Colonic mucosa (tissue), 4 donors: Measurements from ENCODE around the gene NEU4. TPM values are rescaled to one million over a fixed set of nuclear protein-coding genes. Genes with fewer than 3 reads are reported as not detected.
"Not testable (repeated sequence)": the region's sequence is repeated elsewhere in the genome, so short reads cannot be mapped to it uniquely, and the experiment has no call there.

ENCODE experiments used
- DNase-seq: peaks from one replicate; pipeline ENCODE4 v3.0.0-alpha.2; 2020
- H3K27ac ChIP-seq: fragments of 200-600 bp; one replicate; pipeline ENCODE4 v1.8.0; 2021
- H3K27me3 ChIP-seq: fragments of 200-600 bp; one replicate; pipeline ENCODE4 v1.8.0; 2021
- H3K36me3 ChIP-seq: fragments of 200-600 bp; one replicate; pipeline ENCODE4 v1.8.0; 2021
- H3K4me1 ChIP-seq: fragments of 200-600 bp; one replicate; pipeline ENCODE4 v1.8.0; 2021; ENCODE audit warnings: mild to moderate bottlenecking
- H3K4me3 ChIP-seq: fragments of 200-600 bp; one replicate; pipeline ENCODE4 v1.8.0; 2021
- H3K9ac ChIP-seq, 2 donors: one replicate each; pipeline ENCODE4 v1.7.0; 2013; ENCODE audit warnings: control low read depth in 2 of 2, low read depth in 2 of 2, low read length in 2 of 2
- H3K9me3 ChIP-seq: fragments of 200-600 bp; one replicate; pipeline ENCODE4 v1.8.0; 2021
- intact Hi-C: fragments of 100-400 bp; cut with DNase I; formaldehyde crosslinking; loops from one replicate; pipeline ENCODE4 v1.14.1; 2022
- total RNA-seq, 2 donors: library from RNA; stranded (reverse); fragmentation: NEBNext Ultra II Directional in 1 of 2; extraction: Animal tissue kit (Norgen Biotek cat#: 25700) in 1 of 2; gene quantifications; one replicate each; pipeline ENCODE4 v1.2.1, GENCODE V29; 2021
- TF ChIP-seq, protein P1 (sequence below): fragments of 200-600 bp; IDR thresholded peaks from one replicate; pipeline ENCODE4 v1.8.0; 2022; ENCODE audit warnings: antibody characterized with exemption, mild to moderate bottlenecking
- donor health status: healthy.
- donor health status: DM: no; HTN: no; CAD: no.
- donor health status: DM: no; HTN: no; CAD: no.

NEU4 gene
- total RNA-seq, 2 donors from 2014 or later, result 36.9 to 84.5 TPM

DNA sequence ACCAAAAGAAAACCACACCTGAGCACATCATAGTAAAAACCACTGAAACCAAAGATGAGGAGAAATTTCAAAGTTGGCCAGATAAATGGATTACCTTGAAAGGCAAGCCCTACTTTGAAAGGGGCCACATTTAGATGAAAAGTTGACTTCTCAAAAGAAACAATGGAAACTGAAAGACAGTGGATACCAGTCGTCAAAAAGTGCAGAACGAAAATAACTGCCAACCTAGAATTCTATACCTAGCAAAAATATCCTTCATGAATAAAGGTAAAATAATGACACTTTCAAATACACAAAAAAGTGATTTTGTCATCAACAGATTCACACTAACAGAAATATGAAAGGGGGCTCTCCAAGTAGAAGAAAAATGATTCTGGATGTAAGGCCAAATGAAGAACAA is 18.4 kb downstream of the NEU4 start:
- H3K36me3 ChIP-seq, result no peaks in the 10 kb centered on the region
- H3K9me3 ChIP-seq, result no peaks in the 10 kb centered on the region
- no peak overlapping the region for H3K9ac ChIP-seq
- no peak overlapping the region for H3K4me3 ChIP-seq
- intact Hi-C loops, result no loop called here
- TF ChIP-seq, protein P1, sequence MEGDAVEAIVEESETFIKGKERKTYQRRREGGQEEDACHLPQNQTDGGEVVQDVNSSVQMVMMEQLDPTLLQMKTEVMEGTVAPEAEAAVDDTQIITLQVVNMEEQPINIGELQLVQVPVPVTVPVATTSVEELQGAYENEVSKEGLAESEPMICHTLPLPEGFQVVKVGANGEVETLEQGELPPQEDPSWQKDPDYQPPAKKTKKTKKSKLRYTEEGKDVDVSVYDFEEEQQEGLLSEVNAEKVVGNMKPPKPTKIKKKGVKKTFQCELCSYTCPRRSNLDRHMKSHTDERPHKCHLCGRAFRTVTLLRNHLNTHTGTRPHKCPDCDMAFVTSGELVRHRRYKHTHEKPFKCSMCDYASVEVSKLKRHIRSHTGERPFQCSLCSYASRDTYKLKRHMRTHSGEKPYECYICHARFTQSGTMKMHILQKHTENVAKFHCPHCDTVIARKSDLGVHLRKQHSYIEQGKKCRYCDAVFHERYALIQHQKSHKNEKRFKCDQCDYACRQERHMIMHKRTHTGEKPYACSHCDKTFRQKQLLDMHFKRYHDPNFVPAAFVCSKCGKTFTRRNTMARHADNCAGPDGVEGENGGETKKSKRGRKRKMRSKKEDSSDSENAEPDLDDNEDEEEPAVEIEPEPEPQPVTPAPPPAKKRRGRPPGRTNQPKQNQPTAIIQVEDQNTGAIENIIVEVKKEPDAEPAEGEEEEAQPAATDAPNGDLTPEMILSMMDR, result no peak
- H3K27ac ChIP-seq, result no peak overlapping the region
- no peak for DNase-seq
- H3K27me3 ChIP-seq, result no peaks in the 10 kb centered on the region
- no peaks in the 10 kb centered on the region for H3K4me1 ChIP-seq

DNA sequence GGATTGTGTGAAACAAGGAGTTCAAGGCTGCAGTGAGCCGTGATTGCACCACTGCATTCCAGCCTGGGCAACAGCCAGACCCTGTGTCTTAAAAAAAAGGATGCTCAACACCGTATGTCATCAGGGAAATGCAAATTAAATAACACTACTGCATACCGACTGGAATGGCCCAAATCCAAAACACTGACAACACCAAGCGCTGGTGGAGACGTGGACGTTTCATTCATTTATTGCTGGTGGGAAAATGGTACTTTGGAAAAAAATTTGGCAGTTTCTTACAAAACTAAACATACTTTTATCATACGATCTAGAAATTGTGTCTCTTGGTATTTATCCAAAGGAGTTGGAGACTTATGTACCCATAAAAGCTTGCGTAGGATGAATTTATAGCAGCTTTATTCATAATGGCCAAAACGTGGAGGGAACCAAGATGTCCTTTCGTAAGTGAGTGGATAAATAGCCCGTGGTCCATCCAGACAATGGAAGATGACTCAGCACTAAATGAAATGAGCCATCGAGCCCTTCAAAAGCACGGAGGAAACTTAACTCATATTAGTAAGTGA is 24.2 kb downstream of the NEU4 start:
- Histone ChIP-seq H3K27me3 (no peaks in the 10 kb centered on the region), H3K27ac (no peak overlapping the region), H3K4me1 (no peaks in the 10 kb centered on the region), H3K9me3 (no peaks in the 10 kb centered on the region), H3K4me3 (no peak overlapping the region), H3K36me3 (no peaks in the 10 kb centered on the region), H3K9ac (no peak overlapping the region)
- TF ChIP-seq, protein P1, result no peak
- no peak for DNase-seq
- intact Hi-C loops, result no loop called here

DNA sequence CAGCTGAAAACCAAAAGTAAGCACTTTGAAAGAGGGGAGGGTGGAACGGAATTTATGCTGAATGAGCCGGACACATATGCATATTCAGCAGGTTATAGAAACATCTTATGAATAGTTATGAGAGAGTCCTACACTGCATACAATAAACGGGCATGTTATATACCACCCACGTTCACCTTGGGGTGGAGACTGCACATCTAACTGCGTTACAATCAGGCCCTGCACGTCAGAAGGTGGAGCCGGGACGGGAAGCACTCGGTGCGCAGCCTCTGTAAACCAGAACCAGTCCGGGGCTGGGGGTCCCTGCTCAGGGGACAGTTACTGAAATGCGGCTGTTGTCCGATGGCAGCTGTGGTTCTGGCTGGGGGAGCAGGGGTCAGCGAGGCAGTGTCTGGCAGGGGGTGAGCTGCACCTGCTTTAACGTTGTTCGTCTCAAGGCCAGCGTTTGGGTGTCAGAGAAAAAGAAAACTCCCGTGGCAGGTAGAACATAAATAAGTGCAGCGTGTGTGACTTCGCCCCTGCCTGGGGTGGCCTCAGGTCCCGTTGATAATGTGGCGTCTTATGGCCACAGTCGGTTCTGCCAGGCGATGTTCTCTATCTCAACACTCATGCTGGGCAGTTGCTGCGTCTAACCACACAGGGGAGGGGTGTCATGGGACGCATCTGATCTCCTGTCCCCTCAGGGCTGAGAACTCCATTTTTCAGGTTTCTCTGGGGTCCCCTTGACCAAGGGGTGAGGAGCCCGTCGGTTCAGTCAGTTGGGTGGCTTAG is 24.9 kb downstream of the NEU4 start:
- H3K36me3 ChIP-seq, H3K27ac ChIP-seq, H3K9ac ChIP-seq, DNase-seq, H3K4me1 ChIP-seq, H3K4me3 ChIP-seq, H3K27me3 ChIP-seq, intact Hi-C loops, H3K9me3 ChIP-seq: not testable (repeated sequence)

DNA sequence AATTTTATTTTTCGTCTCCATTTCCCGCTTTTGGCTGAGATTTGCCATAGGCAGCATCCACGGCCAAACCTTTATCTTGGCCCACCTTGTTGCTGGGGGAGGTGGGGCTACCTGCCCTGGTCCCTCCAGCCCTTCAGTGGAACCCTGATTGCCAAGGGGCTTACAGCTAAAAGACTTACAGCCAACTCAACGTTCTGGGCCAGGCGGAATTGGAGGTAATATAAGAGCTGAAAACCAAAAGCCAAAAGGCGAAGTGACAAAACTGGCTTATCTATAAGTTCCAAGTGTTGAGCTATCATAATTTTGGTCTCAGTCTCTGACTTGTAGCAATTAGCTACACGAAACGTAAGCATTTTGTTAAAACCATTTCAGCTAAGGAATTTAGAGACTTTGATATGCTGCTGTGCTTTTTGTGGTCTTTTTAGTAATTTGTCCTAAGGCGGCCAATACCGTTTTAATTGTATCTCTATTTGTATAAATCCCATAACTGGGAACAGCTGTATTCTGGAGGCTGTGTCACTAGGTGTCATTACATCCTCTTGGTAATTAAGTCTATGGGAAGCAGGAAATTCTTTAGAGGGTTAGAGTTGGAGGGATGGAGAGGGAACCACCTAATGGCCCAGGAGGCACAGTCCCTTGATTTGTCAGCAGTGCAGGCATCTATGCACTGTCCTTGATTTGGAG is 25.7 kb downstream of the NEU4 start:
- Histone ChIP-seq H3K4me3 (no peak overlapping the region), H3K4me1 (no peaks in the 10 kb centered on the region), H3K9me3 (no peaks in the 10 kb centered on the region), H3K27ac (no peak overlapping the region), H3K27me3 (no peaks in the 10 kb centered on the region), H3K9ac (no peak overlapping the region), H3K36me3 (no peaks in the 10 kb centered on the region)
- TF ChIP-seq, protein P1, result no peak
- intact Hi-C loops, result no loop called here
- no peak for DNase-seq

DNA sequence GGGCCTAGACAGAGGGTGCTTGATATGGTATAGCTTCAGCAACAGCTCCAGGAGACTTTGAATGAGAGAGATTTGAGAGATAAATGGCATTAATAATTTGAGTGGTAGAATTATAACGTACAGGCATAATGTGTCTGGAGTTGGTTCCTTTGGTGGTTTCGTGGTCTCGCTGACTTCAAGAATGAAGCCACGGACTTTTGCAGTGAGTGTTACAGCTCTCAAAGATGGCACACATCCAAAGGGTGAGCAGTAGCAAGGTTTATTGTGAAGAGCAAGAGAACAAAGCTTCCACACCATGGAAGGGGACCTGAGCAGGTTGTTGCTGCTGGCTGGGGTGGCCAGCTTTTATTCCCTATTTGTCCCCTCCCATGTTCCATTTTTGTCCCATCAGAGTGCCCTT is 26.6 kb downstream of the NEU4 start:
- TF ChIP-seq, protein P1, result no peak
- intact Hi-C loops, result no loop called here
- no peak for DNase-seq
- H3K27ac ChIP-seq, result no peak overlapping the region
- no peaks in the 10 kb centered on the region for H3K9me3 ChIP-seq
- H3K27me3 ChIP-seq, result no peaks in the 10 kb centered on the region
- no peaks in the 10 kb centered on the region for H3K4me1 ChIP-seq
- no peak overlapping the region for H3K4me3 ChIP-seq
- H3K9ac ChIP-seq, result no peak overlapping the region
- no peaks in the 10 kb centered on the region for H3K36me3 ChIP-seq

DNA sequence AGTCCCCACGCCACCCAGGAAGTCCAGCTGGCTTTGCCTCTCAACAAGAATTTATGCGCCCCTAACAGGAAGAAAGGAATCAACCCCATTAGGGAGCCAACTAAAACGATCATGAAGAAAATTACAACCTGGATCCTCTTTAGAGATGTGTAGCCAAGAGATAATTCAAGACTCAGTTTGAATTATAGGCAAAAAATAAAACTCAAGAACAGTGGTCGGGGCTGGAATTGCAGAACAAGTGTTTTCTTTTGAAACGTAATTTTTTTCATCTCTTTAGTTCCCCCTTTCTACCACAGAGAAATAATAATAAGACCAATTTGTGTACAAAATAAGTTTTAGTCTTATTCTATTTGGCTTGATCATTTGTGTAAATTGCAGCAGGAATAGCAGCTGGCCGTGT is 27.3 kb downstream of the NEU4 start:
- H3K9ac ChIP-seq, result no peak overlapping the region
- DNase-seq, result no peak
- no peak overlapping the region for H3K4me3 ChIP-seq
- TF ChIP-seq, protein P1, result no peak
- H3K36me3 ChIP-seq, result no peaks in the 10 kb centered on the region
- no peaks in the 10 kb centered on the region for H3K4me1 ChIP-seq
- H3K9me3 ChIP-seq, result no peaks in the 10 kb centered on the region
- intact Hi-C loops, result no loop called here
- H3K27me3 ChIP-seq, result no peaks in the 10 kb centered on the region
- H3K27ac ChIP-seq, result no peak overlapping the region
